Measurements from ENCODE around the gene SAA4.

DNA sequence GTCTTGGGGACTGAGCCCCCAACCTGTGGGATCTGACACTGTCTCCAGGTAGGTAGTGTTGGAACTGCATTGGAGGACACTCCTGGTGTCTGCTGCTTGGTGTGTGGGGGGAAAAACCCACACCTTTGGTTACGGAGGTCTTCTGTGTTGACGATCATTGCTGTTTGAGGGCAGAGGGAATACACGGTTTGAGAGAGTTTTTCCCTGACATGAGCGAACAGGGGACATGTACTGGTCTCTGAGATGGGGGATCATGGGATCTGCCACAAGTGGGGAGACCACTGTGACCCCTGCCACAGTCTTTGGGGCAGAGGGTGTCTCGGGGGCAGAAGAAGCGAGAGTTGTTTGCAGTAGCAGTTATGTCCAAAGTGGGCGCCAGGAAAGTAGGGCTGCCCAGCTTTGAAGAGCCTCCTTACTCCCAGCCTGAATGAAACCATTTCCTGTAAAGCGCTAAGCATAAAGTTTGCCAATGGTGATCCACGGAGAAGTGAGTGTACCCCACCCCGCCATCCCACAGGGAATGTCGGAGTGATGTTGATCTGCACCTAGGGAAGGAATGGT, 17.3 kb upstream of the SAA4 start:
- TF ChIP-seq POLR2A (IDR thresholded peaks at IDR 0.05) (no peak), EP300 (IDR thresholded peaks at IDR 0.05) (no peak), POLR2AphosphoS5 (IDR thresholded peaks at IDR 0.05) (no peak)
- TF ChIP-seq, protein P1, sequence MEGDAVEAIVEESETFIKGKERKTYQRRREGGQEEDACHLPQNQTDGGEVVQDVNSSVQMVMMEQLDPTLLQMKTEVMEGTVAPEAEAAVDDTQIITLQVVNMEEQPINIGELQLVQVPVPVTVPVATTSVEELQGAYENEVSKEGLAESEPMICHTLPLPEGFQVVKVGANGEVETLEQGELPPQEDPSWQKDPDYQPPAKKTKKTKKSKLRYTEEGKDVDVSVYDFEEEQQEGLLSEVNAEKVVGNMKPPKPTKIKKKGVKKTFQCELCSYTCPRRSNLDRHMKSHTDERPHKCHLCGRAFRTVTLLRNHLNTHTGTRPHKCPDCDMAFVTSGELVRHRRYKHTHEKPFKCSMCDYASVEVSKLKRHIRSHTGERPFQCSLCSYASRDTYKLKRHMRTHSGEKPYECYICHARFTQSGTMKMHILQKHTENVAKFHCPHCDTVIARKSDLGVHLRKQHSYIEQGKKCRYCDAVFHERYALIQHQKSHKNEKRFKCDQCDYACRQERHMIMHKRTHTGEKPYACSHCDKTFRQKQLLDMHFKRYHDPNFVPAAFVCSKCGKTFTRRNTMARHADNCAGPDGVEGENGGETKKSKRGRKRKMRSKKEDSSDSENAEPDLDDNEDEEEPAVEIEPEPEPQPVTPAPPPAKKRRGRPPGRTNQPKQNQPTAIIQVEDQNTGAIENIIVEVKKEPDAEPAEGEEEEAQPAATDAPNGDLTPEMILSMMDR (IDR thresholded peaks at IDR 0.05), result no peak
